GM18909 (cell line): ENCODE measurements around the gene SLC24A3.

Source experiments
- ATAC-seq: cut with Tn5 transposase; IDR thresholded peaks from one replicate; pipeline ENCODE4 v1.9.1; 2021; ENCODE audit warnings: mild to moderate bottlenecking; ENCODE audit not compliant: unreplicated experiment, poor library complexity

SLC24A3 gene

DNA sequence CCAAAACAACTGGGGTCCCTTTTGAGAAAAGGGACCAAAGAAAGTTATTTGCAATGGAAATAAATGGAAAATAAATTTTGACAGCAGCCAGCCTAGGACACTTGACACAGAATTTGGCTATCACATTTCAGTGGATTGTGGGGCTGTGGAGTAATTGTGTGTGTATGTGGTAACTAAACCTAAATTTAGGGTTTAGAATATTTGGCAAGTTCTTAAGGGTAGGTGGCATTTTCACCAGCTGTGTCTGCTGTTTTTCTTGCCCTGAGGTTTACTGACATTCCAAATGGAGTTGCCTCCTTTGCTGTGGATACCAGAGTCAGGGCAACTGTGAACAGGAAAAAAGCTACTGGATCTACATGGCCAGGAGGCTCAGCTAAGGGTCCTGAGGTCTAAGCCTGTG is 270.9 kb downstream of the SLC24A3 start:
- no peak for ATAC-seq

- ATAC-seq, result no peak
Observed at GRCh38 chr20:19486446-19486845, 274.0 kb downstream of the SLC24A3 start.

DNA sequence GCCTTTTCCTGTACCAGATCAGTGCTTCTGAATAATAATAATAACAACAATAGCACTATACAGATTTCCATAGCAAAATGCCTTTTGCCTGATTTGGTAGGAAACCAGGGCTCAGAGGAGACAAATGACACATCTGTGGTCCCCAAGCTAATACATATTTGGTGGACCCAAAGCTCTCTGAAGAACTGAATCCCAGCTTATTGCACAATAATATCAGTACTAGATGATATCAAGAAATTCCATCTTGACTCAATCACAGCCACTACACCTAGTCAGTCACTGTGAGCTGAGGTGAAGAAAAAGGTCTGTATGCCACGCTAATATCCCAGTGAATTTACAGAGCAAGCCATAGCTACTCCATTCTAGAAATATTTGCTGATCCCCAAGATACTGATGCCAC is 275.0 kb downstream of the SLC24A3 start:
- no peak for ATAC-seq

GRCh38 chr20:19491241-19491640 is 278.8 kb downstream of the SLC24A3 start:
- ATAC-seq, result no peak

DNA sequence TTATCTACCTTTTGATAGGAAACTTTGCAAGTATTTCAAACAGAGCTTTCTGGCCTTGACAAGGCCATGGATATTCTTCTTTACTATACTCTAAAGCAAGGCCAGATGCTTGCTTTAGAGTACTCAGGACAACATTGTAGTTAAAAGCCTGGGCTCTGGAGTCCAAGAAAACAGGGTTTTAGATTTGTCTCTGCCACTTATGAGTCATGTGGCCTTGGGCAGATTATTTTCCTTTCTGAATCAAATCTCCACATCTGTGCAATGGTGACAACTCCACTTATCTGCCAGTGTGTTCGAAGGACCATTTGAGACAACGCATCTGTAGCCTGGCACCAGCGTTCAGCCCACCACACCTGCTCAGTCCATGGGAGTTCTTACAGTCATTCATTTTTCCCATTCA is 279.7 kb downstream of the SLC24A3 start:
- ATAC-seq, result no peak

GRCh38 chr20:19492687-19493336 is 280.4 kb downstream of the SLC24A3 start:
- no peak for ATAC-seq

DNA sequence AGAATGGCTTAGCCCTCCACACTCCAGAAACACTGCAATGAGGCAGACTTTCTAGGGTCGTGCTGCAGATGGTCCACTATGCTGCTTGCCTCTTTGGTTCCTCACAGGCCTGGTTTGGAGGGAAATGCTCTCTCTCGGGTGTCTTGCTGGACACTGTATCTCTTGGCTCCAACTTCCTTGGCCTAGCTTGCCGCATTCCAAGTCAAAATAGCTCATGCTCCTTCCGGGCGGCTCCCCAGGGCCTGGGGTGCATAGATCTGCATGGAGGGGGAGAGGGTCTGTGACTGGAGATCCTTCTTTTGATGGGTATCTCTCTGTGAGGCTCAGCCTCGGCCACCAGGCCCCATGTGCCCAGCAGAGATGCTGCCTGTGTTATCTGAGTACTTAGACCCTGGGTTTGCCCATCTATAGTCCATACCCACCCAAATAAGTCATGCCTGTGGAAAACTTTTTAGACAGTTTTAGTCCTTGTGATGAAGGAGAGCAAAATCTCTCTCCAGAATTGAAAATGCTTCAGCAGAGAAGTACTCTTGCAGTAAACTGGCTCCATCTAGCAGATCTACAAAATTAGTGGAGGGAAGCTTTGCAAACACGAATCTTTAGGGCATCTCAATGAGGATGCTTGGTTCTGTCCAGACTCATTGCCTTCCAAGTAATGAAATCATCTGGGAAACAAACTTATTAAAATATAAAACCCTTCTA is 281.5 kb downstream of the SLC24A3 start:
- no peak for ATAC-seq

- ATAC-seq, result no peak
Observed at GRCh38 chr20:19495905-19496703, 283.7 kb downstream of the SLC24A3 start.

GRCh38 chr20:19497064-19497463 is 284.6 kb downstream of the SLC24A3 start:
- ATAC-seq, result no peak

DNA sequence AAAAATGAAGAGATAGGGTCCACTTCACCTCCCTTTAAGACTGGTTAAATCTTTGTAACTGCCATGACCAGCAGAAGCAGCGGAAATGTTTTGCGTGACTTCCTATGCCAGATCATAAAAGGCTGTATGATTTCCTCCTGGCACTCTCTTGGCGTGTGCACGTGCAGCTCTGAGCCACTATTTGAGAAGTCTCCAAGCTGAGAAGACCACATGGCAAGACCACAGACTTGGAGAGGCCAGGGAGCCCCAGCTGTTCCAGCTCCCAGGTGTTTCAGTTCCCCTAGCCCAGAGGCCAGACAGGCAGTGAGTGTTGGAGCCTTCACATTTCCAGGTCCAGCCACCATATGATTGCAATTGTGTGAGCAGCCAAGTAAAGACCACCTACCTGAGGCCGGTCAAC is 286.3 kb downstream of the SLC24A3 start:
- ATAC-seq, result no peak

- no peak for ATAC-seq
Observed at GRCh38 chr20:19501476-19502115, 289.2 kb downstream of the SLC24A3 start.

- no peak for ATAC-seq
Observed at GRCh38 chr20:19502169-19502568, 289.7 kb downstream of the SLC24A3 start.

- no peak for ATAC-seq
Observed at GRCh38 chr20:19504251-19504650, 291.8 kb downstream of the SLC24A3 start.

DNA sequence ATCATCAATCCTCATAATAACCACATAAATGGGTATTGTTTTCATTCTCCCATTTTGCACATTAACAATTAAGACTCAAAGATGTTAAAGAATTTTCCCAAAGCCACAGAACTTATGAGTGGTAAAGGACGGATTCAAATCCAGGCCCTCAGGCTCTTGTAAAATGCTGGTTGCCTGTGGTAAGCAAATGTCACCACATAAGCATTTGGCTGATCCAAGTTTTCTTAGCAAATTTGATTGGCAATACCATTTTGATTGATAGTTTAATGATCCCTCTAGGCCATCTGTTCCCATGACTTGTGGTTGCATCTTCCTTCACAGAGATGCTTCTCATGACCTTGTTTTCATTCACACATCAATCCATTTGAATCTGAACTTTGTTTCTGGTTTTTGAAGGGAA is 293.6 kb downstream of the SLC24A3 start:
- ATAC-seq, result no peak

DNA sequence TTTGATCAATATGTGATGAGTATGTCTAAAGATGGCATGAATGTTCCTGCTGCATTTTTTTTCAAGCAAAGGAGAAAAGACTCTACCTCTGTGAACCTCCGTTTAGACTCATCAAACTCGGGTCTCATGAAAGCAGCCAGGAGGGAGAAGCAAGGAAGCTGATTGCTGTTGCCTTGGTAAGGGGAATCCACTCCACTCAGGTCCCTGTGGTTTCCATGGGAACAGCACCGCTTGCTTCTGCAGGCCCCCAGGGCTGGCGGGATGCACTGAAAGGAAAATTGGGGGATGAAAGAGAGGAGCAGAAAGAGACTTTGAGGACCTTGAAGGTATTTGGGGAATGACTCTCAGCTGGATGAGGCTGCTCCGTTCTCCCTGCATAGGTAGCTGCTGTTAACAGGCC is 296.0 kb downstream of the SLC24A3 start:
- no peak for ATAC-seq

GRCh38 chr20:19510611-19511010 is 298.2 kb downstream of the SLC24A3 start:
- ATAC-seq, result no peak

DNA sequence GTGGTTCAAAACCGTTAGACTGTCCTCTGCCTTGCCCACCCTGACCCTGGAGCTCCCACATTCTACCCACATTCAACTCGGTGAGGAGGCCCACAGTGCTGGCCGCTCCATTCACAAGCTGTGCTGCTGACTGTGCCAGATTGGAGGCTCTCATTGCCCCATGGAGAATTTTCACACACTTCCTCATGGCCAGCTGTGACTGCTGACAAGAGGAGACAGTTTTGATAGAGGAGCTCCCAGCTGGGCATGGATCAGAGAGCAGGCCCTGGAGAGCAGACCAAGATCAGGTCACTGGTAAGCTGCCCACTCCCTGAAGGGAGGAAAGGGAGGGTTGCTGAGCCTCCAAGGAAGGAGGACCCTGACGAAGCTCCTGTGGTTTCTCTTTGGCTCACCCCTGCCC is 299.5 kb downstream of the SLC24A3 start:
- no peak for ATAC-seq

- no peak for ATAC-seq
Observed at GRCh38 chr20:19512886-19513677, 300.6 kb downstream of the SLC24A3 start.

GRCh38 chr20:19515074-19515473 is 302.6 kb downstream of the SLC24A3 start:
- no peak for ATAC-seq

DNA sequence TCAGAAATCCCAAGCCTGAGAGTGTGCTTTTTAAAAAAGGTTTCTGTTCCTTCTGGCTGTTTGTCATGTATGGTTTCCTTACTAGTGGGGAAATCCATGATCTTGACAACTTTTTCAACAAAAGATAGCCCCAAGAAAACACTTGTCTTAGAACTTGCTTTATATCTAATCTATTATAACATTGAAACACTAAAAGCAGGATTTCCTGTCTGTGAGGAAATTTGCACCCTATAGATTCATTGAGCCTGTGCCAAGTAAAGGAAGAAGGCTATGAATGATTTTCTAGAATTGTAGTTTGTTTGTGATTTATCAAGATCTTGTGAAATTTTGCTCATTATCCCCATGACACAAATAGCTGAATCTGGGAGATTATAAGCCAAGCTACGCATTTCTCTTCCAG is 307.0 kb downstream of the SLC24A3 start:
- no peak for ATAC-seq
